GM12891 (cell line): ENCODE measurements around the gene FNBP1.

Experiments used
- PAX5 ChIP-seq: IDR thresholded peaks from 2 replicates; pipeline ENCODE4 v1.6.1; 2011; ENCODE audit warnings: low read length, moderate library complexity, mild to moderate bottlenecking; ENCODE audit not compliant: insufficient read depth, severe bottlenecking
- POLR2A ChIP-seq: IDR thresholded peaks from 2 replicates; pipeline ENCODE4 v1.6.1; 2011; ENCODE audit warnings: low read depth, low read length, control low read depth
- POLR2AphosphoS5 ChIP-seq: IDR thresholded peaks from 2 replicates; pipeline ENCODE4 v1.6.1; 2011; ENCODE audit warnings: low read depth, low read length, control low read depth
- TAF1 ChIP-seq: IDR thresholded peaks from 2 replicates; pipeline ENCODE4 v1.6.1; 2011; ENCODE audit warnings: low read depth, low read length, control low read depth

- TF ChIP-seq POLR2A, result no peak
- no peak for TF ChIP-seq PAX5
- no peak for TF ChIP-seq POLR2AphosphoS5
- TF ChIP-seq TAF1, result no peak
These were observed 162.9 kb downstream of the FNBP1 start for GRCh38 chr9:129879991-129880653.
